Measurements from ENCODE around the gene KIF6.

DNA sequence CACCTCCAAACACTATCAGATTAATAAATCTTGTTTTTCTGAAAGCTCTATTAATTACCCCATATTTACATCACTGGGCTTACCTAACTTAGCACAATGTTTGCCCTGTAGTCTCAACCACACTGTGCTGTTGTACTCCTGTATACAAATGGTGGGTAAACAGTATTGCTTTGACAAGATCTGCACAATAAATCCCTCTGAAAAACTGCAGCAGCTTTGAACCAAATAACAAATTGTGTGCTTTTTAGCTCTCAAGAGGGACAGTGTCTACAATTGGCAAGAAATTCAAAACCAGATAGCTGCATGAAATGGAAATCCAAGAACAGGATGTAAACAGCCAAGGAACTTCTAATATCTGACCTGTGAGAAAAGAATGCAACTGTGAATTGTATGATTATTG lies 10.4 kb downstream of the KIF6 start:
- TF ChIP-seq POLR2AphosphoS5 (IDR thresholded peaks at IDR 0.05; ENCODE audit: borderline replicate concordance, low read depth, low read length), result no peak
- TF ChIP-seq EZH2 (IDR thresholded peaks at IDR 0.05), result no peak
